ENCODE results near the gene TMEM208.

DNA sequence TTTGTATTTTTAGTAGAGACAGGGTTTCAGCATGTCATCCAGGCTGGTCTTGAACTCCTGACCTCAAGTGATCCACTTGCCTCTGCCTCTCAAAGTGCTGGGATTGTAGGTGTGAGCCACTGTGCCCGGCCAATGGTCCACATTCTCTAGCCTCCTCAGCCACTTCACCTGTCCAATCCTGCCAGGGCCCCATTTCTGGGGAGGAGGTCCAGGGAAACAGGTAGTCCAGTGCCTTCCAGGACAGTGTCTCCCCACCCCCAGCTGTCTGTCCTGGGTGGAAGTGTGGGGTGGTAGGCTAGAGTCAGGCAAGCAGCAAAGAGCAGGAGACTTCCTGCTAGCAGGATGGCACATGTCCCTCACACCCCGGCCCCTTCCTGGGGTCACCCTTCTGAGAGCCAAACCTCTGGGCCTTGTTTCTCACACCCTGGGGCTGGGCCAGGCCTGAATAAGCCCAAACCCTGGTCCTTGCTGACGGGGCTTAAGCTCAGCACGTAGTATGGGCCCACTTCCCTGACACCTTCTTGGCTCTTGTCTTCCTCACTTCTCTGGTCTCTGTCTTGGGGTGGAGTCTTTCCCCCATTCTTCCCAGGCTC lies 15.3 kb downstream of the TMEM208 start:
- TF ChIP-seq EZH2 (IDR thresholded peaks at IDR 0.05; ENCODE audit: borderline replicate concordance) (no peak), EZH2phosphoT487 (IDR thresholded peaks at IDR 0.05; ENCODE audit: low read depth, severe bottlenecking, unreplicated experiment) (no peak)

Data from hepatocyte (in vitro differentiated cells).